HCT116 (cell line): Measurements from ENCODE around the gene TENM3.

Experiments
- ELF1 ChIP-seq: IDR thresholded peaks from 2 replicates; pipeline ENCODE4 v1.6.1; 2012; ENCODE audit warnings: low read depth, borderline replicate concordance
- POLR2A ChIP-seq: IDR thresholded peaks from 2 replicates; pipeline ENCODE4 v1.7.0; 2011; ENCODE audit warnings: borderline replicate concordance; ENCODE audit not compliant: insufficient read depth, insufficient read length; ENCODE audit errors: extremely low read depth
- REST ChIP-seq: IDR thresholded peaks from 2 replicates; pipeline ENCODE4 v1.6.1; 2012; ENCODE audit warnings: low read depth
- ZFX ChIP-seq: fragments of 450-650 bp; IDR thresholded peaks from 2 replicates; pipeline ENCODE4 v1.6.1; 2017
- ZNF274 ChIP-seq: fragments of 200-500 bp; sonication (Bioruptor generic); IDR thresholded peaks from 2 replicates; pipeline ENCODE4 v1.6.1; 2014; ENCODE audit warnings: mild to moderate bottlenecking, low read depth, low read length, inconsistent platforms
- TF ChIP-seq, protein P1 (sequence below), 3 experiments: fragments of 200-600 bp in 1 of 3; sonication (generic) in 1 of 3; IDR thresholded peaks in 2 of 3; conservative IDR thresholded peaks in 1 of 3; 2 replicates each; pipeline ENCODE4 v1.5.1; 2012 to 2017; ENCODE audit warnings: low read depth in 2 of 3, low read length in 2 of 3, antibody characterized with exemption in 1 of 3, borderline replicate concordance in 1 of 3, control low read depth in 1 of 3, mild to moderate bottlenecking in 1 of 3, mixed read lengths in 1 of 3, mixed run types in 1 of 3, moderate library complexity in 1 of 3; ENCODE audit not compliant: insufficient read depth in 1 of 3
- TF ChIP-seq, protein P2 (sequence below): IDR thresholded peaks from 2 replicates; pipeline ENCODE4 v1.6.1; 2012

DNA sequence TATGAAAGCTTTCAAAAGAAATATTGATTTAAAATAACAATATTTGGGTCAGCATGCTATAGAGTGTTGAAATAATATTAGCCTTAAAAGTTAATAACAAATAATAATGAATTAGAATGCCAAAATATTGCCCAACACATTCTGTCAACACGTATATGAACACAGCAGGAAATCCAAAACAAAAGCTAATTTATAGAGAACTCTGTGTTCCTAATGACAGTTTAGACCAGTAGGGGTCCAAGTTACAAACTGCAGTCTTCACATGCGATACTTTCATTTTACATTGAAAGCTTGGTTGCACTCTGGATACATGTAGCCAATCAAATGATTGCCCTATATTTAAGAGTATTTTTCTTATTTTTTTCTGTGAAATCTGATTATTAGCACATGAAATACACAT, 399.6 kb downstream of the TENM3 start:
- TF ChIP-seq, protein P1, sequence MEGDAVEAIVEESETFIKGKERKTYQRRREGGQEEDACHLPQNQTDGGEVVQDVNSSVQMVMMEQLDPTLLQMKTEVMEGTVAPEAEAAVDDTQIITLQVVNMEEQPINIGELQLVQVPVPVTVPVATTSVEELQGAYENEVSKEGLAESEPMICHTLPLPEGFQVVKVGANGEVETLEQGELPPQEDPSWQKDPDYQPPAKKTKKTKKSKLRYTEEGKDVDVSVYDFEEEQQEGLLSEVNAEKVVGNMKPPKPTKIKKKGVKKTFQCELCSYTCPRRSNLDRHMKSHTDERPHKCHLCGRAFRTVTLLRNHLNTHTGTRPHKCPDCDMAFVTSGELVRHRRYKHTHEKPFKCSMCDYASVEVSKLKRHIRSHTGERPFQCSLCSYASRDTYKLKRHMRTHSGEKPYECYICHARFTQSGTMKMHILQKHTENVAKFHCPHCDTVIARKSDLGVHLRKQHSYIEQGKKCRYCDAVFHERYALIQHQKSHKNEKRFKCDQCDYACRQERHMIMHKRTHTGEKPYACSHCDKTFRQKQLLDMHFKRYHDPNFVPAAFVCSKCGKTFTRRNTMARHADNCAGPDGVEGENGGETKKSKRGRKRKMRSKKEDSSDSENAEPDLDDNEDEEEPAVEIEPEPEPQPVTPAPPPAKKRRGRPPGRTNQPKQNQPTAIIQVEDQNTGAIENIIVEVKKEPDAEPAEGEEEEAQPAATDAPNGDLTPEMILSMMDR (IDR thresholded peaks at IDR 0.05 in 2 of 3, conservative IDR thresholded peaks at IDR 0.05 in 1 of 3; ENCODE audit: borderline replicate concordance in 1 of 3, insufficient read depth in 1 of 3, low read depth in 2 of 3, low read length in 2 of 3): no peak; a peak in 1 of 6 replicates
- TF ChIP-seq ELF1 (no peak), ZNF274 (no peak), REST (no peak), POLR2A (no peak), ZFX (no peak)
- TF ChIP-seq, protein P2, sequence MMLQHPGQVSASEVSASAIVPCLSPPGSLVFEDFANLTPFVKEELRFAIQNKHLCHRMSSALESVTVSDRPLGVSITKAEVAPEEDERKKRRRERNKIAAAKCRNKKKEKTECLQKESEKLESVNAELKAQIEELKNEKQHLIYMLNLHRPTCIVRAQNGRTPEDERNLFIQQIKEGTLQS: no peak
